ENCODE measurements around the gene DAO.
"Not testable (repeated sequence)": the region's sequence is repeated elsewhere in the genome, so short reads cannot be mapped to it uniquely, and the experiment has no call there.

Gene DAO

GRCh38 chr12:108860443-108860842, 19.4 kb upstream of the DAO start:
- H3K4me1 ChIP-seq (ENCODE audit: control insufficient read depth in 1 of 2, insufficient read depth in 1 of 2, low read depth in 1 of 2, low read length in 1 of 2), result peaks cover 67 to 69% of the 10 kb centered on the region in 2 experiments
- no peaks in the 10 kb centered on the region for H3K9me3 ChIP-seq

DNA sequence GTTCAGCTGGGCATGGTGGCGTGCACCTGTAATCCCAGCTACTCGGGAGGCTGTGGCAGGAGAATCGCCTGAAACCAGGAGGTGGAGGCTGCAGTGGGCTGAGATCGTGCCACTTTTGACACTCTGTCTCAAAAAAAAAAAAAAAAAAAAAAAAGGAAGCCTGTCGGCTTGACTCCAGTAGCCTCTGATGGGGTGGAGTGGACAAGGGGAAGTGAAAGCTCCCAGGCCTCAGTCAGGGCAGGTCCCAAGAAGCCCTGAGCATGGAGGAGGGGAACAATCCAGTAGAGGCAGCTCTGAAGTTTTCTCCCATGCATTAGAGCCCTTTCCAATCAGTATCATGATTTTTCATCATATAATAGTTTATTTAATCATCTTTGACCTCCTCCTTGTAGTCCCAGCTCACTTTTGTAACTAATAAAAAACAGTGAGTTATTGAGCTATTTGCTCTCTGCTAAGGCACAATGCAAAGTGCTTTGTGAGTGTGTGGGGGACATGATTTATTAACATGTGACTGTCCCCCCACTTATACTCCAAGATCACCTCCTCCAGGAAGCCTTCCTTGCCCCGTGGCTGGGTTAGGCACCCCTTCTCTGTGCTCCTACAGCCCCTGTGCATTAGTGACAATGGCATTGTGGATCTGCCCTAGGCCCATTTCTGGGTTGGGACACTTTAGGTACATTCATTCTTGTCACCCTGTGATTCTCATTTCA, 17.9 kb upstream of the DAO start:
- TF ChIP-seq, protein P1, sequence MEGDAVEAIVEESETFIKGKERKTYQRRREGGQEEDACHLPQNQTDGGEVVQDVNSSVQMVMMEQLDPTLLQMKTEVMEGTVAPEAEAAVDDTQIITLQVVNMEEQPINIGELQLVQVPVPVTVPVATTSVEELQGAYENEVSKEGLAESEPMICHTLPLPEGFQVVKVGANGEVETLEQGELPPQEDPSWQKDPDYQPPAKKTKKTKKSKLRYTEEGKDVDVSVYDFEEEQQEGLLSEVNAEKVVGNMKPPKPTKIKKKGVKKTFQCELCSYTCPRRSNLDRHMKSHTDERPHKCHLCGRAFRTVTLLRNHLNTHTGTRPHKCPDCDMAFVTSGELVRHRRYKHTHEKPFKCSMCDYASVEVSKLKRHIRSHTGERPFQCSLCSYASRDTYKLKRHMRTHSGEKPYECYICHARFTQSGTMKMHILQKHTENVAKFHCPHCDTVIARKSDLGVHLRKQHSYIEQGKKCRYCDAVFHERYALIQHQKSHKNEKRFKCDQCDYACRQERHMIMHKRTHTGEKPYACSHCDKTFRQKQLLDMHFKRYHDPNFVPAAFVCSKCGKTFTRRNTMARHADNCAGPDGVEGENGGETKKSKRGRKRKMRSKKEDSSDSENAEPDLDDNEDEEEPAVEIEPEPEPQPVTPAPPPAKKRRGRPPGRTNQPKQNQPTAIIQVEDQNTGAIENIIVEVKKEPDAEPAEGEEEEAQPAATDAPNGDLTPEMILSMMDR (IDR thresholded peaks at IDR 0.05), result no peak
- no peaks in the 10 kb centered on the region for H3K27me3 ChIP-seq
- peak overlapping the region; percentile 81 for H3K27ac ChIP-seq
- no peaks in the 10 kb centered on the region for H3K9me3 ChIP-seq
- peak overlapping the region; percentile 15 to 46 for H3K4me3 ChIP-seq (ENCODE audit: low read depth in 1 of 2, low read length in 1 of 2)
- no peaks in the 10 kb centered on the region for H3K36me3 ChIP-seq
- H3K4me1 ChIP-seq (ENCODE audit: control insufficient read depth in 1 of 2, insufficient read depth in 1 of 2, low read depth in 1 of 2, low read length in 1 of 2), result peaks cover 51 to 54% of the 10 kb centered on the region in 2 experiments

More at GRCh38 chr12:108860443-108860842, 19.4 kb upstream of the DAO start:
- peak overlapping the region; percentile 49 for H3K27ac ChIP-seq
- no peaks in the 10 kb centered on the region for H3K27me3 ChIP-seq
- no peaks in the 10 kb centered on the region for H3K36me3 ChIP-seq
- H3K4me3 ChIP-seq (ENCODE audit: low read depth in 1 of 2, low read length in 1 of 2), result no peak overlapping the region
- TF ChIP-seq, protein P1 (IDR thresholded peaks at IDR 0.05), result no peak

- Histone ChIP-seq H3K27ac (peak overlapping the region; percentile 81), H3K9me3 (no peaks in the 10 kb centered on the region), H3K27me3 (no peaks in the 10 kb centered on the region), H3K4me3 (ENCODE audit: low read depth in 1 of 2, low read length in 1 of 2) (peak overlapping the region in 1 of 2 experiments; percentile 46), H3K4me1 (ENCODE audit: control insufficient read depth in 1 of 2, insufficient read depth in 1 of 2, low read depth in 1 of 2, low read length in 1 of 2) (peaks cover 51 to 54% of the 10 kb centered on the region in 2 experiments), H3K36me3 (no peaks in the 10 kb centered on the region)
- TF ChIP-seq, protein P1 (IDR thresholded peaks at IDR 0.05), result no peak
These were observed 17.3 kb upstream of the DAO start for GRCh38 chr12:108862588-108862959.

GRCh38 chr12:108865169-108865568, 14.7 kb upstream of the DAO start:
- H3K4me1 ChIP-seq (ENCODE audit: control insufficient read depth in 1 of 2, insufficient read depth in 1 of 2, low read depth in 1 of 2, low read length in 1 of 2), result peaks cover 30 to 32% of the 10 kb centered on the region in 2 experiments
- no peak overlapping the region for H3K27ac ChIP-seq
- H3K36me3 ChIP-seq, result no peaks in the 10 kb centered on the region
- H3K27me3 ChIP-seq, result no peaks in the 10 kb centered on the region
- no peak overlapping the region for H3K4me3 ChIP-seq (ENCODE audit: low read depth in 1 of 2, low read length in 1 of 2)
- no peaks in the 10 kb centered on the region for H3K9me3 ChIP-seq
- TF ChIP-seq, protein P1 (IDR thresholded peaks at IDR 0.05), result no peak

DNA sequence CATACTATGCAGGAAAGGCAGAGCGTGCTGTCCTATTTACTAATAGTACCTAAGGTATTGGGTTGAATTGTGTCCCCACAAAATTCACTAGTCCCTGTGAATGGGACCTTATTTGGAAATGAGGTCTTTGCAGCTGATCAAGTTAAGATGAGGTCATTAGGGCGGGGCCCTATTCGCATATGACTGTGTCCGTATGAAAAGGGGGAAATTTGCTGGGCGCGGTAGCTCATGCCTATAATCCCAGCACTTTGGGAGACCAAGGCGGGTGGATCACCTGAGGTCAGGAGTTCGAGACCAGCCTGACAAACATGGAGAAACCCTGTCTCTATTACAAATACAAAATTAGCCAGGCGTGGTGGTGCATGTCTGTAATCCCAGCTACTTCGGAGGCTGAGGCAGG, 13.8 kb upstream of the DAO start:
- not testable (repeated sequence) for H3K27me3 ChIP-seq; H3K27ac ChIP-seq; H3K4me3 ChIP-seq (ENCODE audit: low read depth in 1 of 2, low read length in 1 of 2); H3K9me3 ChIP-seq; H3K36me3 ChIP-seq
- peaks cover 21 to 23% of the 10 kb centered on the region in 2 experiments for H3K4me1 ChIP-seq (ENCODE audit: control insufficient read depth in 1 of 2, insufficient read depth in 1 of 2, low read depth in 1 of 2, low read length in 1 of 2)

DNA sequence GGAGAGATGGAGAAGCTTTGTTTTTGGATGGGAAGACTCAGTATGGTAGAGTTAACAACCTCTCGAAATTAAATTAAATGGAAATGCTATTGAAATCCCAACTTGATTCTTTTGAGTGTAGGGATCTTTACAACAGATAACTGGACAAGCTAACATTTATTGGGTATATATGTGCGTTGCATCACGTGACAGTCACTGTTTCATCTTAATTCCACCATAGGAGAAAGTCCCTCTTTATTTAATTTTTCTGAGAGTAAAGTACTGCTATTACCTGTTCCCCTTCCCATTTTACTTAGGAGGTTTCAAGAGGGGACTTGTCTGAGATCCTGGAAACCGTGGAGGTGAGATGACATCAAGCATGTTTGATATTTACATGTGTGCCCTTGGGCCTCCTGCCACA, 11.1 kb upstream of the DAO start:
- no peaks in the 10 kb centered on the region for H3K9me3 ChIP-seq
- no peaks in the 10 kb centered on the region for H3K4me1 ChIP-seq (ENCODE audit: control insufficient read depth in 1 of 2, insufficient read depth in 1 of 2, low read depth in 1 of 2, low read length in 1 of 2)
- H3K4me3 ChIP-seq (ENCODE audit: low read depth in 1 of 2, low read length in 1 of 2), result no peak overlapping the region
- no peaks in the 10 kb centered on the region for H3K36me3 ChIP-seq
- no peaks in the 10 kb centered on the region for H3K27me3 ChIP-seq
- TF ChIP-seq, protein P1 (IDR thresholded peaks at IDR 0.05), result no peak
- no peak overlapping the region for H3K27ac ChIP-seq
